HEK293 (cell line): Measurements from ENCODE around the gene PRSS22.
A peak's percentile ranks its signal among the peaks of the same experiment; 100 is the strongest.

ENCODE experiments used
- ATF2 ChIP-seq: fragments of 450-650 bp; formaldehyde crosslinking; IDR thresholded peaks from 2 replicates; pipeline ENCODE4 v1.5.1; 2016; ENCODE audit warnings: missing biosample characterization, missing genetic modification characterization, low read depth
- FEZF1 ChIP-seq: fragments of 450-650 bp; formaldehyde crosslinking; IDR thresholded peaks from 2 replicates; pipeline ENCODE4 v1.5.1; 2016; ENCODE audit warnings: missing biosample characterization, missing genetic modification characterization
- HOXD13 ChIP-seq: sonication (generic); formaldehyde crosslinking; IDR thresholded peaks from 2 replicates; pipeline ENCODE4 v1.8.0; 2022; ENCODE audit warnings: missing genetic modification reagents, borderline replicate concordance
- PATZ1 ChIP-seq: fragments of 450-650 bp; formaldehyde crosslinking; IDR thresholded peaks from 2 replicates; pipeline ENCODE4 v1.5.1; 2016; ENCODE audit warnings: missing biosample characterization, missing genetic modification characterization
- TSHZ1 ChIP-seq: fragments of 450-650 bp; formaldehyde crosslinking; IDR thresholded peaks from 2 replicates; pipeline ENCODE4 v1.5.1; 2016; ENCODE audit warnings: missing biosample characterization, missing genetic modification characterization, borderline replicate concordance
- ZBTB1 ChIP-seq: fragments of 450-650 bp; formaldehyde crosslinking; IDR thresholded peaks from 2 replicates; pipeline ENCODE4 v1.5.1; 2016; ENCODE audit warnings: missing biosample characterization, missing genetic modification characterization
- ZBTB8A ChIP-seq: fragments of 450-650 bp; formaldehyde crosslinking; IDR thresholded peaks from 2 replicates; pipeline ENCODE4 v1.5.1; 2016; ENCODE audit warnings: missing biosample characterization, missing genetic modification characterization
- ZFHX2 ChIP-seq: fragments of 450-650 bp; formaldehyde crosslinking; conservative IDR thresholded peaks from 2 replicates; pipeline ENCODE4 v1.5.1; 2016; ENCODE audit warnings: missing biosample characterization, missing genetic modification characterization
- ZNF10 ChIP-seq: fragments of 450-650 bp; formaldehyde crosslinking; IDR thresholded peaks from 2 replicates; pipeline ENCODE4 v1.5.1; 2017; ENCODE audit warnings: missing biosample characterization, missing genetic modification characterization
- ZNF174 ChIP-seq: fragments of 450-650 bp; formaldehyde crosslinking; IDR thresholded peaks from 2 replicates; pipeline ENCODE4 v1.5.0; 2017; ENCODE audit warnings: missing biosample characterization, mild to moderate bottlenecking, missing genetic modification characterization
- ZNF175 ChIP-seq: fragments of 450-650 bp; formaldehyde crosslinking; IDR thresholded peaks from 2 replicates; pipeline ENCODE4 v1.5.1; 2016; ENCODE audit warnings: missing biosample characterization, missing genetic modification characterization
- ZNF2 ChIP-seq: fragments of 450-650 bp; formaldehyde crosslinking; IDR thresholded peaks from 2 replicates; pipeline ENCODE4 v1.5.1; 2016; ENCODE audit warnings: missing biosample characterization, missing genetic modification characterization
- ZNF214 ChIP-seq: fragments of 450-650 bp; formaldehyde crosslinking; IDR thresholded peaks from 2 replicates; pipeline ENCODE4 v1.5.1; 2017; ENCODE audit warnings: missing biosample characterization, mild to moderate bottlenecking, missing genetic modification characterization, borderline replicate concordance
- ZNF223 ChIP-seq: fragments of 450-650 bp; formaldehyde crosslinking; IDR thresholded peaks from 2 replicates; pipeline ENCODE4 v1.5.1; 2016; ENCODE audit warnings: missing biosample characterization, missing genetic modification characterization
- ZNF362 ChIP-seq: fragments of 450-650 bp; formaldehyde crosslinking; IDR thresholded peaks from 2 replicates; pipeline ENCODE4 v1.5.1; 2016; ENCODE audit warnings: missing biosample characterization, missing genetic modification characterization
- ZNF416 ChIP-seq: fragments of 450-650 bp; formaldehyde crosslinking; IDR thresholded peaks from 2 replicates; pipeline ENCODE4 v1.5.1; 2016; ENCODE audit warnings: missing biosample characterization, missing genetic modification characterization
- ZNF423 ChIP-seq: fragments of 450-650 bp; formaldehyde crosslinking; IDR thresholded peaks from 2 replicates; pipeline ENCODE4 v1.5.1; 2016; ENCODE audit warnings: missing biosample characterization, missing genetic modification characterization
- ZNF510 ChIP-seq: fragments of 450-650 bp; formaldehyde crosslinking; IDR thresholded peaks from 2 replicates; pipeline ENCODE4 v1.5.1; 2018; ENCODE audit warnings: mild to moderate bottlenecking, missing genetic modification characterization, missing biosample characterization; ENCODE audit not compliant: insufficient replicate concordance
- ZNF521 ChIP-seq: fragments of 450-650 bp; formaldehyde crosslinking; IDR thresholded peaks from 2 replicates; pipeline ENCODE4 v1.5.1; 2017; ENCODE audit warnings: missing biosample characterization, mild to moderate bottlenecking, missing genetic modification characterization
- ZNF555 ChIP-seq: fragments of 450-650 bp; formaldehyde crosslinking; conservative IDR thresholded peaks from 2 replicates; pipeline ENCODE4 v1.5.1; 2017; ENCODE audit warnings: missing biosample characterization, mild to moderate bottlenecking, missing genetic modification characterization, inconsistent platforms
- ZNF558 ChIP-seq: fragments of 450-650 bp; formaldehyde crosslinking; IDR thresholded peaks from 2 replicates; pipeline ENCODE4 v1.5.1; 2016; ENCODE audit warnings: missing biosample characterization, missing genetic modification characterization
- ZNF560 ChIP-seq: fragments of 450-650 bp; formaldehyde crosslinking; IDR thresholded peaks from 2 replicates; pipeline ENCODE4 v1.5.1; 2017; ENCODE audit warnings: missing biosample characterization, missing genetic modification characterization, borderline replicate concordance
- ZNF561 ChIP-seq: fragments of 450-650 bp; IDR thresholded peaks from 2 replicates; pipeline ENCODE4 v1.5.1; 2018; ENCODE audit warnings: missing biosample characterization, missing genetic modification characterization, borderline replicate concordance
- ZNF629 ChIP-seq: fragments of 450-650 bp; formaldehyde crosslinking; IDR thresholded peaks from 2 replicates; pipeline ENCODE4 v1.5.1; 2017; ENCODE audit warnings: missing biosample characterization, missing genetic modification characterization
- ZNF670 ChIP-seq: fragments of 450-650 bp; formaldehyde crosslinking; IDR thresholded peaks from 2 replicates; pipeline ENCODE4 v1.5.1; 2016; ENCODE audit warnings: missing biosample characterization, missing genetic modification characterization, low read depth
- ZNF677 ChIP-seq: fragments of 450-650 bp; IDR thresholded peaks from 2 replicates; pipeline ENCODE4 v1.5.0; 2018; ENCODE audit warnings: missing biosample characterization, mild to moderate bottlenecking, missing genetic modification characterization, moderate library complexity
- ZNF776 ChIP-seq: fragments of 450-650 bp; formaldehyde crosslinking; IDR thresholded peaks from 2 replicates; pipeline ENCODE4 v1.5.0; 2017; ENCODE audit warnings: missing biosample characterization, missing genetic modification characterization, borderline replicate concordance
- ZNF785 ChIP-seq: fragments of 450-650 bp; formaldehyde crosslinking; IDR thresholded peaks from 2 replicates; pipeline ENCODE4 v1.5.1; 2016; ENCODE audit warnings: missing biosample characterization, missing genetic modification characterization
- ZNF791 ChIP-seq: fragments of 450-650 bp; formaldehyde crosslinking; IDR thresholded peaks from 2 replicates; pipeline ENCODE4 v1.5.1; 2016; ENCODE audit warnings: missing biosample characterization, missing genetic modification characterization
- ZSCAN4 ChIP-seq: fragments of 450-650 bp; formaldehyde crosslinking; IDR thresholded peaks from 2 replicates; pipeline ENCODE4 v1.5.1; 2017; ENCODE audit warnings: missing biosample characterization, missing genetic modification characterization

Gene PRSS22

GRCh38 chr16:2867987-2868789 lies 10.2 kb upstream of the PRSS22 start (continued):
- TF ChIP-seq ZNF362 (tag by site-specific recombination) (no peak), ZFHX2 (tag by site-specific recombination) (peak; percentile 86), ZNF10 (tag by site-specific recombination) (no peak), ZNF174 (tag by site-specific recombination) (no peak), ATF2 (peak; percentile 90), ZNF677 (tag by site-specific recombination) (no peak), ZNF670 (tag by site-specific recombination) (no peak), ZNF223 (no peak), ZNF2 (tag by site-specific recombination) (peak; percentile 83), ZNF555 (tag by site-specific recombination) (no peak), ZBTB8A (tag by site-specific recombination) (peak; percentile 86), ZNF785 (no peak), PATZ1 (peak; percentile 91), TSHZ1 (tag by site-specific recombination) (no peak), ZNF629 (peak; percentile 80), ZNF416 (tag by site-specific recombination) (no peak), ZNF510 (no peak), FEZF1 (tag by site-specific recombination) (no peak), ZNF561 (tag by site-specific recombination) (peak; percentile 80; the same call in 1 of the 2 replicates), ZNF791 (tag by site-specific recombination) (no peak), ZNF175 (tag by site-specific recombination) (no peak), ZNF560 (tag by site-specific recombination) (no peak), ZNF776 (tag by site-specific recombination) (no peak), ZBTB1 (tag by site-specific recombination) (no peak), ZSCAN4 (tag by site-specific recombination) (no peak), ZNF214 (tag by site-specific recombination) (no peak), HOXD13 (no peak), ZNF423 (tag by site-specific recombination) (no peak), ZNF558 (tag by site-specific recombination) (no peak), ZNF521 (tag by site-specific recombination) (no peak)
